SU-DHL-6 (cell line): ENCODE results near the gene AGTPBP1.

Source experiments
- H2AFZ ChIP-seq: fragments of 200-600 bp; sonication (generic); 2 replicates; pipeline ENCODE4 v1.6.1; 2014; ENCODE audit warnings: low read depth, mild to moderate bottlenecking, moderate library complexity, mixed read lengths, antibody characterized with exemption, low read length; ENCODE audit not compliant: severe bottlenecking
- H3F3A ChIP-seq: fragments of 200-600 bp; shearing (Covaris generic); 2 replicates; pipeline ENCODE4 v1.6.0; 2016; ENCODE audit warnings: antibody characterized with exemption, mild to moderate bottlenecking; ENCODE audit not compliant: insufficient read depth
- H3K27ac ChIP-seq: fragments of 200-600 bp; sonication (generic); 2 replicates; pipeline ENCODE4 v1.5.1; 2016; ENCODE audit warnings: low read depth, mild to moderate bottlenecking, low read length, moderate library complexity, mixed read lengths
- H3K27me3 ChIP-seq: fragments of 200-600 bp; sonication (generic), shearing (Covaris generic); 2 replicates; pipeline ENCODE4 v1.6.0; 2014; ENCODE audit warnings: mild to moderate bottlenecking, low read length
- H3K36me3 ChIP-seq: fragments of 200-600 bp; sonication (generic); 2 replicates; pipeline ENCODE4 v1.6.1; 2014; ENCODE audit warnings: mild to moderate bottlenecking, low read length, mixed read lengths
- H3K4me2 ChIP-seq: fragments of 300-600, 200-600 bp; shearing (Covaris generic), sonication (generic); 2 replicates; pipeline ENCODE4 v1.6.0; 2014; ENCODE audit warnings: low read length, low read depth, mild to moderate bottlenecking; ENCODE audit not compliant: poor library complexity, severe bottlenecking
- H3K4me3 ChIP-seq: fragments of 200-600 bp; sonication (generic); 2 replicates; pipeline ENCODE4 v1.5.1; 2014; ENCODE audit warnings: antibody characterized with exemption, low read length, mild to moderate bottlenecking, mixed read lengths; ENCODE audit not compliant: insufficient read depth, poor library complexity, severe bottlenecking
- H3K79me2 ChIP-seq: fragments of 200-600 bp; sonication (generic); 2 replicates; pipeline ENCODE4 v1.6.1; 2014; ENCODE audit warnings: mild to moderate bottlenecking, low read length, moderate library complexity; ENCODE audit not compliant: insufficient read depth
- H3K9ac ChIP-seq: fragments of 200-600 bp; sonication (generic); 2 replicates; pipeline ENCODE4 v1.7.0; 2014; ENCODE audit warnings: mild to moderate bottlenecking, low read length
- H3K9me2 ChIP-seq: fragments of 200-600 bp; sonication (generic); replicated peaks from 2 replicates; pipeline ENCODE4 v1.6.1; 2014; ENCODE audit warnings: low read length; ENCODE audit not compliant: insufficient read depth
- H3K9me3 ChIP-seq: fragments of 200-600 bp; sonication (generic); 2 replicates; pipeline ENCODE4 v1.6.1; 2014; ENCODE audit warnings: low read length, mixed read lengths; ENCODE audit not compliant: insufficient read depth
- H4K20me1 ChIP-seq: fragments of 200-600 bp; sonication (generic); 2 replicates; pipeline ENCODE4 v1.6.1; 2014; ENCODE audit warnings: low read depth, mild to moderate bottlenecking, antibody characterized with exemption, low read length, moderate library complexity, mixed read lengths
- CTCF ChIP-seq: fragments of 200-600 bp; sonication (generic); IDR thresholded peaks from one replicate; pipeline ENCODE4 v1.5.1; 2017; ENCODE audit warnings: antibody characterized with exemption, mild to moderate bottlenecking, low read length, moderate library complexity; ENCODE audit not compliant: insufficient read depth, poor library complexity, severe bottlenecking
- EZH2phosphoT487 ChIP-seq: fragments of 200-600 bp; sonication (generic), shearing (Covaris generic); conservative IDR thresholded peaks from 2 replicates; pipeline ENCODE4 v1.6.1; 2018; ENCODE audit warnings: mild to moderate bottlenecking, antibody characterized with exemption, low read length, moderate library complexity, mixed read lengths

The AGTPBP1 gene

GRCh38 chr9:85743275-85744128 lies 1.7 kb upstream of the AGTPBP1 start:
- no peak overlapping the region for H3K4me3 ChIP-seq

GRCh38 chr9:85742597-85742936 lies 813 bp upstream of the AGTPBP1 start:
- TF ChIP-seq CTCF (no peak), EZH2phosphoT487 (no peak)
- H4K20me1 ChIP-seq = peaks cover 25% of the 10 kb centered on the region
- peak overlapping the region; percentile 100 for H2AFZ ChIP-seq
- peak overlapping the region; percentile 99 for H3K4me2 ChIP-seq
- H3K79me2 ChIP-seq = peaks cover 31% of the 10 kb centered on the region
- H3K9me3 ChIP-seq = no peaks in the 10 kb centered on the region
- peak overlapping the region; percentile 90 for H3K9ac ChIP-seq
- H3K27ac ChIP-seq = peak overlapping the region; percentile 76
- H3K36me3 ChIP-seq = no peaks in the 10 kb centered on the region
- H3K4me3 ChIP-seq = peak overlapping the region; percentile 86
- H3K27me3 ChIP-seq = no peaks in the 10 kb centered on the region
- H3F3A ChIP-seq = no peaks in the 10 kb centered on the region
- no peaks in the 10 kb centered on the region for H3K9me2 ChIP-seq

More at GRCh38 chr9:85743275-85744128, 1.7 kb upstream of the AGTPBP1 start:
- Histone ChIP-seq H3F3A (no peaks in the 10 kb centered on the region), H2AFZ (peak overlapping the region; percentile 100), H3K27ac (no peak overlapping the region), H3K27me3 (no peaks in the 10 kb centered on the region), H3K36me3 (no peaks in the 10 kb centered on the region), H4K20me1 (peaks cover 16% of the 10 kb centered on the region), H3K9me3 (no peaks in the 10 kb centered on the region), H3K4me2 (peak overlapping the region; percentile 99), H3K79me2 (peaks cover 26% of the 10 kb centered on the region), H3K9ac (no peak overlapping the region; the same call in 1 of the 2 replicates), H3K9me2 (no peaks in the 10 kb centered on the region)
- no peak for TF ChIP-seq CTCF

- H3K79me2 ChIP-seq = peaks cover 43% of the 10 kb centered on the region
Observed at GRCh38 chr9:85741095-85741874, 469 bp downstream of the AGTPBP1 start.

More at GRCh38 chr9:85741095-85741874, 469 bp downstream of the AGTPBP1 start:
- TF ChIP-seq CTCF = no peak
- TF ChIP-seq EZH2phosphoT487 = no peak
- Histone ChIP-seq H3K9me2 (no peaks in the 10 kb centered on the region), H4K20me1 (peaks cover 29% of the 10 kb centered on the region), H3K9me3 (no peaks in the 10 kb centered on the region), H3K27me3 (no peaks in the 10 kb centered on the region), H3K27ac (no peak overlapping the region), H3K4me3 (peak overlapping the region; percentile 64), H3F3A (no peaks in the 10 kb centered on the region), H3K9ac (peak overlapping the region; percentile 90), H3K36me3 (no peaks in the 10 kb centered on the region), H2AFZ (peak overlapping the region; percentile 60), H3K4me2 (peak overlapping the region; percentile 78)
